GM18517 (cell line): Measurements from ENCODE around the gene NDUFAB1.
"Not testable (repeated sequence)": the region's sequence is repeated elsewhere in the genome, so short reads cannot be mapped to it uniquely, and the experiment has no call there.

Experiments used
- ATAC-seq: cut with Tn5 transposase; IDR thresholded peaks from one replicate; pipeline ENCODE4 v1.9.1; 2021; ENCODE audit warnings: mild to moderate bottlenecking, moderate library complexity; ENCODE audit not compliant: unreplicated experiment

Gene NDUFAB1

DNA sequence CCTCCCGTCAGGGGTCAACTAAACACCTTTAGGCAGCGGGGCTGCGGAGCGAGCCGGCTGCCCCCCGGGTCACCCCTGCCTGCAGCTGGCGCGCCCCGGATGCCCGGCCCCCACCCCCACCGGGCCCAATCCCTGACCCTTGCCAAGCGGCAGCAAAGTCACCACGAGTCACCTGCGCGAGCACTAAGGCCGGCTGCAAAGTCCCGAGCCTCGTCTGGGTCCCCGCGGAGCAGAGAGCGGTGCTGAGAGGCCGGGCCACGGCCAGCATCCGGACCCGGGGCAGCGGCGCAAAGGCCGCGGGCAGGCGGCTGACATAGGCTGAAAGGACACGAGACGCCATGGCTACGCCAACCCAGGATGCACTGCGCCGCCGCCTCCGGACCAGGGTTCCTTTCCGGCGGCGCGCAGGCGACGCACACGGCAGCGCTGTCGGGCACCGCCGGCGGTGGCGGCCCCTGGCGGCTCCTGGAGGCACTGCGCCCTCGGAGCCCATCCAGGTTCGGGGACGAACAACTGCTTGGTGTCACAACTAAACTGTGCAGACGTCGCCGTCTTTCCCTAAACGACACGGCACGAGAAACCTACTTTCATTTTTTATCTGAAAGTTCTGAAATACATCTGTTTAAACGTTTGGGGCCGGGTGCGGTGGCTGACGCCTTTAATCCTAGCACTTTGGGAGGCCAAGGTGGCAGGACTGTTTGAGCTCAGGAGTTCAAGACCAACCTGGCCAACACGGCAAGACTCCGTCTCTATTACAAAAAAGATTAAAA is at the start of gene NDUFAB1:
Gene NDUFAB1, minus strand, starts transcription at position 366 of the 770 bp plus-strand sequence. Its CDS starts 26 bp downstream, at position 340.
- peak; percentile 87 for ATAC-seq

DNA sequence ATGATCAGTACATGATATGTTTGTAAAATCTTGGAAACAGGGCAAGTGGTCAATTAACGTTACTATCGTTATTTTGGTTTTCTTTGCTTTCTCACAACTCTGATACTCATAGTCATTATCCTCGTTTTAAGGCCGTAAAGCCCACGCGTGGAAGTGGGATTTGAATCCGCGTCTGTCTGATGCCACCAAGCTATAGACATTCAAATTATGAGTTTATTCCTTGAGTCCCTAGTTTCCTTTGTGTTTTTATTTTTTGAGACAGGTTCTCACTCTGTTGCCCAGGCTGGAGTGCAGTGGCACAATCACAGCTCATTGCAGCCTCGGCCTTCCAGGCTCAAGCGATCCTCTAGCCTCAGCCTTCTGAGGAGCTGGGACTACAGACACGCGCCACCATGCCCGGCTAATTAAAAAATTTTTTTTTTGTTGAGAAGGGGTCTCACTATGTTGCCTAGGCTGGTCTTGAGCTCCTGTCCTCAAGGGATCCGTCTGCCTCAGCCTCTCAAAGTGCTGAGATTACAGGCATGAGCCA is 46.2 kb upstream of the NDUFAB1 start:
- no peak for ATAC-seq

DNA sequence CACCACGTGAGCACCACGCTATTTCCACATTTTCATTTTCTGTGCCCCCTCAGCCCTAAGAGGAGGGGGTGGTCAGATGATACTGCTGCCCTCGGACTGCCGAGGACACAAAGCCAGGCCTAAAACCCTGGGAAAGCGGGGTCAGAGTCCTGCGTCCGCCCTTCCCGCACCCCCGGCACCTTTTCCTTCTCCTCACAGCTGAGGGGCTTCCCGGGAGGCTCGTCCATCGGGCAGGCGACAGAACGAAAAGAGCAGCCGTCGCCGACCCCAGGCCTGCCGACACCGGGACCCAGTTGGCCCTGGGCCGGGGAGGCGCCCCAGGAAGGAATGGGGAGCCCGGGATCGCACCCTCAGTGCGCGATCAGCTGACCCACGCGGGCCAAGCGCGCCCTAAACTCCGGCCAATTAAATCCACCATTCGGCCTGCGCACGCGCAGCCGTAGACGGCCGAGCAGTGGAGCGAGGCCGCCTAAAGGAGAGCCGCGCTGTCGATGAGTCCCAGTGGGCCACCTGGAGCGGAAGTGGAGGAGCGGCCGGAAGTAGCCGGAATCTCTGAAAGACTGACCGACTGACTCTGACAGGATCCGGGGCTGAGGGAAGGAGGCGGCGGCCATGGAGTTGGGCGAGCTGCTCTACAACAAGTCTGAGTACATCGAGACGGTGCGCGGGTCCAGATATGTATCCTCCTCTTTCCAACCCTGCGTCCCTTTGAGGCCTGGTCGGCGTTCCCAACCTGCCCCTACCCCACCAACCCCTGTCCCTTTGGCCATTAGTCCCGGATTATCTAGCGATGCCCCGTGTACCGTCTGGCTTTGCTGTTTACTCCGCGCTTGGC is 45.0 kb upstream of the NDUFAB1 start, which contains the start of the genes DCTN5 and PALB2:
Gene DCTN5, plus strand, starts transcription at position 536 of the 835 bp plus-strand sequence. Its CDS starts 77 bp downstream, at position 613.
Gene PALB2, minus strand, starts transcription at position 380 of the 835 bp plus-strand sequence. Its CDS starts 153 bp downstream, at position 227.
- peak; percentile 91 for ATAC-seq

DNA sequence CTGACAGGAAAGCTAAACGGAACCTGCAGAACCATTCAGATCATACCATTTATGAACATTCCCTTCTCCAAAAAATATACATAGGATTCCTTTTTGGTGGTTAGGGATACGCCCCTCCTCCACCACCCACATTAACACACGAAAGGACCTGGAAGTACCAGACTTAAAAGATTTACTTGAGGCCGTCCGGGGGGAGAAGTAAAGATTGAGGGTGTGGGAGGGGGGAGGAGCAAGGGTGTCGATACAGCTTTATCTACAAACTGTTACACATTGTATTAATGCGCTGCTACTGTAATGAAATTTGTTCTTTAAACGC is 44.5 kb upstream of the NDUFAB1 start:
- ATAC-seq, result no peak

DNA sequence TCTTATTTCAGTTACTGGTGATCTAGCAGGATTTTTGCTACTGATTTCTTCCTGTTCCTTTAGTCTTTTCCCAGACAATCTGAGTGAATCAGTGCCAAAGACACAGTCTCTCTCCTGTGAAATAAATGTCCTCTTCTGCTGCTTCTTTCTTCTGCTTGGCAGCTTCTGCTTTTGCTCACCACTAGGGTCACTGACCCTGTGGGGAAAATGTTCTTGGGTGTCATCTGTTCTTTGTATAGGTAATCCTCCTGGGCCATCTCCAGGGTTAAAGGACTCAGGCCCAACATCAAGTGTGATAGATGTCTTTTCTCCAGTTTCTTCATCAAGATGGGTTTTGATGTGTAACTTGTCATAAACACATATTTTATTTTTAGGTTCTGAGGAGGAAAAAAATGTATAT is 39.8 kb upstream of the NDUFAB1 start:
- no peak for ATAC-seq

DNA sequence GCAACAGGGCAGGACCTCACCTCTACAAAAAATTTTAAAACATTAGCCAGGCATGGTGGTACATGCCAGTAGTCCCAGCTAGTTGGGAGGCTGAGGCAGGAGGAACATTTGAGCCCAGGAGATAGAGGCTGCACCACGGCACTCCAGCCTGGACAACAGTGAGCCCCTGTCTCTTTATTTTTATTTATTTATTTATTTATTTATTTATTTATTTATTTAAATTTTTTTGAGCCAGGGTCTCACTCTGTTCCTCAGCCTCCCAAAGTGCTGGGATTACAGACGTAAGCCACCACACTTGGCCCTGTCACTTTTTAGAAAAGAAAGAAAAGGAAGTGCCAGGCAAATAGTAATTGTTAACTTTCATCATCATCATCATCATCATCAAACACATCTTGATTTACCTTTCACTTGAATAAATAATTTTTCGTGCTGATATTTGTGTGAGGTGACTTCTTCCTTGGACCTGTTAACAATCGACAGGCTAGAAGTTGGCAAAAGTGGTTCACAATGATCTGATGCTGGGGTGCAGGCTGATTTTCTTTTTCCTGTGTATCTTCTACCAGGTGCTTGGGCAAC is 38.4 kb upstream of the NDUFAB1 start:
- ATAC-seq, result no peak

DNA sequence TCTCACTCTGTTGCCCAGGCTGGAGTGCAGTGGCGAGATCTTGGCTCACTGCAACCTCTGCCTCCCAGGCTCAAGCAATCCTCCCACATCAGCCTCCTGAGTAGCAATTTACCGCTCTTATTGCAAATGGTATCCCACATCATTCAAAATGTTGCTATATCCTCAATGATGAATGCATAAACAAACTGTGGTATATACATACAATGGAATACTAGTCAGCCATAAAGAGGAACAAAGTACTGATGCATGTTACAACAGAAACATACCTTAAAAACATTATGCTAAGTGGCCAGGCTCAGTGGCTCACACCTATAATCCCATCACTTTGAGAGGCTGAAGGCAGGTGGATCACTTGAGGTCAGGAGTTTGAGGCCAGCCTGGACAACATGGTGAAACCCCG is 35.8 kb upstream of the NDUFAB1 start:
- not testable (repeated sequence) for ATAC-seq

DNA sequence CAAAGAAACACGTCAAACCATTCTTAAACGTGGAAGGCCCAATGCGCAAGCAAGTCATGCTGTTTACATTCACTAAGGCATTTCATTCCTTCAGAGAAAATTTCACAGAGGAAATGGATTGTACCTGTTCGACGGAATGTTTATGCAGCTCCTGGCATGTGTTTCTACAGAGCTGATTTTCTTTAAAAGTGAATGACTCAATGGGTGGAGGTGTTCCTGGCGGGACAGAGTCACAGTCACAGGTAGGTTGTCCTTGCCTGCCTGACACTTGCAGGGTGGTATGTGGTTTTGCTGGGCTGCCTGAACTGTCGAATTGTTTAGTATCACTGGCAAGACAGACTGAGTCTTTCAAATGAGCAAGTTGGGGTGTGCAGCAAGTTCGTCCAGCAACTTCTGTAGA is 33.4 kb upstream of the NDUFAB1 start:
- no peak for ATAC-seq

DNA sequence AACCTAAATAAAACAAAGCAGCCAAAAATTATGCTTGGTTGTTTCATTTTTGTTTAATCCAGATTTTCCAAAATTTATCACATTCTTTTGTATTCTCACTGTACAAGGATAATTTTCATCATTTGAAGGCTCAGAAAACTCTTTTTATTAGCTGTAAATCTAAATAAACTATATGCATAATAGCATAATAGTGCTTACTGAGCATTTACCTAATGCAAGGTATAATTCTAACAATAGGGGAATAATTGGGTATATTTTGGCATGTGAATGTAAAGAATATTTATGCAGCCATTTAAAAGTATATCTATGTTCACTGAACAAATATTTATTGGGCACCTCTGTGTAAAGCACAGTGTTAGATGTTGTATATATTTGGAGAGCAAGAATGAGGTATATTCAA is 28.0 kb upstream of the NDUFAB1 start:
- ATAC-seq, result no peak

DNA sequence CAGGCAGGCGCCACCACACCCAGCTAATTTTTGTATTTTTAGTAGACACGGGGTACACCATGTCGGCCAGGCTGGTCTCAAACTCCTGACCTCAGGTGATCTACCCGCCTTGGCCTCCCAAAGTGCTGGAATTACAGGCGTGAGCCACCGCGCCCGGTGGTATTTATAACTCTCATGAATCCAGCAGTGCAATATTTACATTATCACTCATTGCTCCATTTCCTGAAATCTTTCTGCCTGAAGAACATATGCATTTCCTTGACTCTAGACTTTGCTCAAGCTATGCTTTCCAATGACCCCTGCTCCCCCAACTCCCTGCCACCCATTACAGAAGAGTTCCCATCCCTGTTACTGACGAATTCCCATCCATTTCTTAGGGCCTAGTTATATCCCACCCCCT is 19.7 kb upstream of the NDUFAB1 start:
- ATAC-seq, result no peak

DNA sequence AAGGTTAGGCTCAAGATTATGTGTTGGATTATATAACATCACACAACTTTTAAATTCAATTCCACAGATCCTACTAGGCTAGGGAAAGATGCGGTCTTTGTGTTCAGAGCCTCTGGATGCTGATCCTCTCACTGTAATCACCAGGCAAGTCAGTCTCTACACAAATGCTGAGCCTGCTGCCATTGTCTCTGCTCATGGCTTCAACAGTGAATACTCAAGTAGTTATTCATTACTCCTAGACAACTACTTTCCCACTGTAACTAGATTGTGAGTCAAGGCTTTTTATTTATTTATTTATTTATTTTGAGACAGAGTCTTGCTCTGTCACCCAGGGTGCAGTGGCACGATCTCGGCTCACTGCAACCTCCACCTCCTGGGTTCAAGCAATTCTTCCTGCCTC is 15.8 kb upstream of the NDUFAB1 start:
- no peak for ATAC-seq

DNA sequence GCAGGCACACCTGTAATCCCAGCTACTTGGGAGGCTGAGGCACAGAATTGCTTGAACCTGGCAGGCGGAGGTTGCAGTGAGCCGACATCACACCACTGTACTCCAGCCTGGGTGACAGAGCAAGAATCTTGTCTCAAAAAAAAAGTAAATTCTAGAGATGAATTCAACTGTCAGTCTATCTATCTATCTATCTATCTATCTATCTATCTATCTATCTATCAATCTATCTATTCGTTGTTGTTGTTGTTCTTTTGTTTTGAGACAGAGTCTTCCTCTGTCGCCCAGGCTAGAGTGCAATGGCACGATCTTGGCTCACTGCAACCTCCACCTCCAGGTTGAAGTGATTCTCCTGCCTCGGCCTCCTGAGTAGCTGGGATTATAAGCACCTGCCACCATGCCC is 14.8 kb upstream of the NDUFAB1 start:
- not testable (repeated sequence) for ATAC-seq

DNA sequence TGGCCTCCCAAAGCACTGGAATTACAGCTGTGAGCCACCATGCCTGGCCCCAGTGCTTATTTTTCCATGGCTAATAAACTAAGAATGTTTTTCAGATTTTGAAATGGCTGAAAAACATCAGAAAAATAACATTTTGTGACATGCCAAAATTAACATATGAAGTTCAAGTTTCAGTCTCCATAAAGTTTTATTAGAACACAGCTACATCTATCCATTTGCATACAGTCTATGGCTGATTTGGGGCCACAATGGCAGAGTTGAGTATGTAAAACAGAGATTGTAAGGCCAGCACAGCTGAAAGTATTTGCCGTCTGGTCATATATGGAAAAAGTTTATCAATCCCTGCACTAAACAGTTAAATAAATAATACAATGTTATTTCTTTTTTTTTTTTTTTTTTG is 13.8 kb upstream of the NDUFAB1 start:
- ATAC-seq, result no peak

DNA sequence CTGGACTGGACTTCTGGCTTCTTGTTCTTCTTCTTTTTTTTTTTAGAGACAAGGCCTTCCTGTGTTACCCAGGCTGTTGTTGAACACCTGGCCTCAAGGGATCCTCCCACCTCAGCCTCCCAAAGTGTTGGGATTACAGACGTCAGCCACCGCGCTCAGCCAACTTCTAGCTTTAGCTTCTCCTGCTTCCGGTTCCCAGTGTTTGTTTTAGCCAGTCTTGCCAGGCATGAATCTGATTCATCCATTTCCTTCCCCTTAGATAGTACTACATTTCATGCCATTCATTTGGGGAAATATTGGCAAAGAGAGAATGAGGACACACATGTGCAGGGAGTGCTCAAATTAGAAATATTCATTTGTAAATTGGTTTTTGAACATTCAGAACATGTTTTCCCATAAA is 12.1 kb upstream of the NDUFAB1 start:
- ATAC-seq, result no peak

DNA sequence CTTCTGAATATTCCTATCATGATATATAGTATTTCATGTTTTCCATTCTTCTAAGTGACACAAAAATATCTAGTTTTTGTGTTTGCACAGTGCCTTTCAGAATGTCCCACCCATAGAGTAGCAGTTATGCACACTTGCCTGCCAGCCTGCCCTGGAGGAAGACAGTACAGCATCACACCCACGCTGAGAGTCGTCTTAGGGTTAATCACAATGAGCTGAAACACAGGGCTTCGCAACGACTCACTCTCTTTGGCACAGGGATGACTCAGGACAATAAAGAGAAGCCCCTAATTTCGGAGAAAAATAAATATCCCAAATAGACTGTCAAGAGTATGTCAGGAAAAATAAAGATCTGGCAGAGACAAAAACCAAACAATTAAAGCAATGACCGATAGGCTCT is 11.6 kb upstream of the NDUFAB1 start:
- ATAC-seq, result no peak

DNA sequence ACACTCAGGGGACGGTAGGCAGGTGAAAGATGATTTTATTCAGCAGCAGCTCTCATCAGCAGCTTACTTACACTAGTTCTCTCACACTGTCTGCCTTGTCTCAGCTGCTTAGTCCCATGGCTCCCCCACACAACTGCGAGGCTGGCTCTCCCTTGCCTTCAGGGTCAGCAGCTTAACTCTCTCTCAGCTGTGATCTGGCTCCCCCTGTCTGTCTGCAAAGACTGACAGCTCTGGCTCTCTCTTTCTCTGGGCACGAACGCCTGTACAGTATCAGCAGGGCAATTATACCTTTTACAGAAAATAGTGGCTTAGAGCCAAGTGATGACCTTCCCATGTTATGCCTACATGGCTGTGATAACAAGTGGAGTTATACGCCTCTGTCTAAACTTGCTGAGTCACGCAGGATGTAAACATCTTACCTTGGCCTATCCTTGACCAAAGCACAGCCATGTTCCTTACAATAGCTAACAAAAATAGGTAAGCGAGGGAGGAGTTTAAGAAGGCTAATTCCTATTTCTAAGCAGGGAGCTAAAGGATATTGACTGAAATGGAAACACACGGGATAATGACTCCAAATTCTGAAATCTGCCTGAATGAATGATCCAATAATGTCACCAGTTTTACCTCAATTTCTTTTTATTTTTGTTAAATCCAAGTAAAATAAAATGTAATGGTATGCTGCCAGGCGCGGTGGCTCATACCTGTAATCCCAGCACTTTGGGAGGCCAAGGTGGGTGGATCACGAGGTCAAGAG is 1.1 kb upstream of the NDUFAB1 start:
- no peak for ATAC-seq

DNA sequence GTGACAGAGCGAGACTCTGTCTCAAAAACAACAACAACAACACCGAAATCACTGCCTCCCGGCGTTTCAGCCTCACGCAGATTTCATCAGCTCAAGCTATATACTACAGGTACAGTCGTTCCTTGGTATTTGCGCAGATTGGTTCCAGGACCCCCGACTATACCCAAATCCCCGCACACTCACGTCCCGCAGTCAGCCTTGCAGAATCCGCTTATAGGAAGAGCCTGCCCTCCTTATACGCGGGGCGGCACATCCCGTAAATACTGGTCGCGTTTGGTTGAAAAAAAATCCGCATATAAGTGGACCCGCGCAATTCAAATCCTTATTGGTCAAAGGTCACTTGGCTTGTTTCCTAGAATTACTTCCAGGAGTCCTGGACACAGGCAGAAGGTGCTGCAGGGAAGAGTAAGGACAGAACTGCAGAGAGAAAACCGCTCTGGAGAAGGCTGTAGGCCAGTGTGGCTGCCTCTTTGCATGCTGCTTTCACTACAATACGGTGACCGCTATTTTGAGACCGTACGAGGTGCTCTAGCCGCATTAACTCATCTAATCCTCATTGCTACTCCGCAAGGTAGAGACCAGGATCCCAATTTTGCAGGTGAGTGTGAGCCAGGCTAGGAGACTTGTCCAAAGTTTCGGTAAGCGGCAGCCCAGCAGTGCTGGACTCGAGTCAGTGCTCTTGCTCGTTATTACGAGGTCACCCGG is 718 bp downstream of the NDUFAB1 start:
- no peak for ATAC-seq

DNA sequence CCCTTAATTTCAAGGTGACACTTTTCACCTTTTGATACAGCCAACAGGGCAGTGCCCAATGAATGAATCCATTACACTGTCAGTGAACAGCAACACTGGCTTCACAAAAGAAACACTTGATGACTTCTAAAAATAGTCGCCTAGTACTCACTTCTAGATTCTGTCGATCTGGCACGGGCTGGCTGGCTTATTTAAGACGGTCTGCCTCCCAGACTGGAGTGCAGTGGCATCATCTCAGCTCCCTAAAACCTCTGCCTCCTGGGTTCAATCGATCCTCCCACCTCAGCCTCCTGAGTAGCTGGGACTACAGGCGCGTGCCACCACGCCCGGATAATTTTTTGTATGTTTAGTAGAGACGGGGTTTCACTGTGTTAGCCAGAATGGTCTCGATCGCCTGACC is 1.9 kb downstream of the NDUFAB1 start:
- ATAC-seq, result no peak

DNA sequence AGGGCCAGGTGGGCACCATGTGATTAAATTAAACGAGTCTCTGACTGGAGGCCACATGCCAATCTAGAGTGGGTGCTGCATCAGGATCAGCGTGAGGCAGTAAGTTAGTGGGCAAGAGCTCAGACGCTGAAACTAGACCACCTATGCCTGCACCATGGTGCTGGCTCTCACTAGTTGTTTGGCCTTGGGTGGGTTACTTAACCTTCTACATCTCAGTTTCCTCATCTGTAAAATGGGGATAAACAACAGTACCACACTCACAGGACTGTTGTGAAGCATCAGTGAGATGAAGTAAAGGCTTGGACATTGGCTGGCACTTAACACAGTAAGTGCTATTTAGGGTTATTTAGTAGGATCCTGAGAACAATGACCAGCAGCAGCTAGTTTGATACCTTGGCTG is 5.9 kb downstream of the NDUFAB1 start:
- ATAC-seq, result no peak

DNA sequence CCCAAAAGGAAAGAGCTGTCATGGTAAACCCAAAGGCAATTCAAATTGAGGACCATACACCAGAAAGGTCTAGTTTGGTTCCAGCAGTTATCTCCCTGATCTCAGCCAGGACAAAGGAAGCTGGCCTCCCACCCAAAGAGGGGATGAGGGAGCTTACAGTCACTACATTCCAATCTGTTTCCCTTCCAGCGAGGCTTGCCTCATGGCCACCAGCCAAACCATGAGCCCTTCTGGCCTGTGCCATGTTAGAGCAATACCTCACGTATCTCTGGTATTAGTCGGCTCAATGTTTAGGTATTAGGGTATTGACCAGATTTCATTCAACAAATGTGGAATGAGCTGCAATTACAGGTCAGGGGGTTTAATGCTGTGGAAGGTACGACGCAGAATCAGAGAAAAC is 8.4 kb downstream of the NDUFAB1 start:
- no peak for ATAC-seq
